DMS114 treated with DMSO at 0.1 percent for 48 hours (cell line): ENCODE data around the gene THSD4.
"Not testable (repeated sequence)": the region's sequence is repeated elsewhere in the genome, so short reads cannot be mapped to it uniquely, and the experiment has no call there.

Experiments
- DNase-seq: peaks from one replicate; lab custom pipeline; 2025; ENCODE audit not compliant: unreplicated experiment; lab: John Stamatoyannopoulos, UW

Gene THSD4

DNA sequence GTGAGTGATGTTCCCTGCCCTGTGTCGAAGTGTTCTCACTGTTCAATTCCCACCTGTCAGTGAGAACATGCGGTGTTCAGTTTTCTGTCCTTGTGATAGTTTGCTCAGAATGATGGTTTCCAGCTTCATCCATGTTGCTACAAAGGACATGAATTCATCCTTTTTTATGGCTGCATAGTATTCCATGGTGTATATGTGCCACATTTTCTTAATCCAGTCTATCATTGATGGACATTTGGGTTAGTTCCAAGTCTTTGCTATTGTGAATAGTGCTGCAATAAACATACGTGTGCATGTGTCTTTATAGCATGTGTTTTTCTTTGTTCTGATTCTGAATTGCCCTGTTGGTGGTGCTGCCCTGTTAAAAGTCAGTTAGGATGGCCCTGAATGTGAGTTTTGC is 204.2 kb downstream of the THSD4 start:
- not testable (repeated sequence) for DNase-seq

DNA sequence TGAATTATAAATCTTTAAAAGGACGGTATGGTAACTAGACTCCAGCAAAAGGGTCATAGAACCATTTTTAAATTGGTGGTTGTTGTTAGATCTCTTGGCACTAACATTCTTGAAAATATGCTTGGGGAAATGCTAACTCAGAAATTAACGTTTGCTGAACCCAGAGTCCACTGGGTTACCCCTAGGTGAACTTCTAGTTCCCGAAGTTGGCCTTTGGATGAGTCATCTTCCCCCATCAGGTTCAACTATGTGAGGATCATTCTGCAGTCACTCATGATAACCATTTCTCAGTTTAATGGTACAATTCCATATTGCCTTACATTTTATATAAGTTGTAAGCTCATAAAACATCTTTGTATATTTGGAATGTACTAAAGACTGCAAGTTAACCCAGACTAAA is 204.7 kb downstream of the THSD4 start:
- DNase-seq, result no peak

DNA sequence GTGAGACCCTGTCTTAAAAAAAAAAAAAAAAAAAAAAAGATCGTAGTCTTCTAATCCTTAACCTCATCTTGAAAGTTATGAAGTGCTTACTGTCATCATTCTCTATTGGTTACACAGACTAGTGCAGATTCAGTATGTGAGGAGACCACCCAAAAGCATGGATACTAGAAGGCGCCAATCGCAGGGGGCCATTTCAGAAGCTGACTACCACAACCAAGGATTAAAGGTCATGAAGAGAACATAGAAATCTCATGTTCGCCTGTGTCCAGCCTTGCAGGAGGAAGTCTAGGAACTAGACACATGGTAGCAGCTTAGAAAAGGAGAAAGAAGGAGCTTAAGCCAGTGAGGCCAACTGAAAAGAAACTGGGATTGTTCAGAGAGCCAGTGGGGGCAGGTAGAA is 207.8 kb downstream of the THSD4 start:
- no peak for DNase-seq

DNA sequence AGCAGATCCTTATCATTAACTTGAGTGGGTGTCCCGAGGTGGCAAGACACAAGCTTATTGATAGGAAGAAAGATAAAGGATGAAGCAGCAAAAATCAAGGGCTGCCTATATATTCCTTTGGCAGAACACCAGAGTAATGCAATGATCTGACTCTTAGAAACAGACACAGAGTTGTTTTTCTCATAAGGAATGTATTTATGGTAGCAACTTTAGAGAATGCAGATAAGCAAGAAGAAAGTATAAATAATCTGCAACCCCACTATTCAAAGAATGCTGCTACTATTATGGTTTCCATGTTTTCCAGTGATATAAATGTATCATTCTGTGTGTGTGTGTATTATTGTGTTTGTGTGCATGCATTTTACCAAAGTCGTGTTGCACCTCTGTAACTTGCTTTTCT is 208.3 kb downstream of the THSD4 start:
- DNase-seq, result no peak

DNA sequence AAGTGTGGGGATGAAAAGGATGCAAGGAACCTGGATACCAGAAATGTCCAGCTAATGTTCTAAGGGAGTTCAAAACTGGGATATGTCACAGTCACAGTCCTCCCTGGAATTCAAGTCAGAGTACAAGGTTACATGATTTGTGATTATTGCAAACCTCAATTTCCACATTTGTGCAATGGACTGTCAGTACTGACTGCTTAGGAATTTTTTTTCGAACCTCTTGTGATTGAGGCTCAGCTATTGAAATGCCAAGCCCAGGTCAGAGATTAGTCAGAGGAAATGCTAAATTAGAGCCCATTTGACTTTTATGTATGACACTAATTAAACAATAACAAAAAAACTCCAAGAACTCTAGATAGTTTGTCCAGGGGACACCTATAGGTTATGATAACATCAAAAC is 210.2 kb downstream of the THSD4 start:
- DNase-seq, result no peak

DNA sequence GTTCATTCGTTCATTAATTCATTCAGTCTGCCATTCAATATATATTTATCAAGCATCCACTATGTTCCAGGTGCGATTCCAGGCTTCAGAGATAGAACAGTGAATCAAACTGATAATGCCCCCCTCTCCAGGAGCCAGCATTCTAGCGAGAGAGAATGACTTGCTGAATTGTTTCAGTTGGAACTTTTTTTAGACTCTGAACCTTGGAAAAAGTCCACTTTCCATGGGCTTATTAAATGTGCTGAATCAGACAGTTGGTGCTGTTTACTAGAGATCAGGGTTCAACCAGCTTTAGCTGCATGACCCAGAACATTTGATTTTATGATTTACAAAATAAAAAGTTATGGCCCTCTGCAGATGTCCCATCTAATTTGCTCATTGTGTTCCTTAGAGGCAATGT is 213.2 kb downstream of the THSD4 start:
- DNase-seq, result no peak

DNA sequence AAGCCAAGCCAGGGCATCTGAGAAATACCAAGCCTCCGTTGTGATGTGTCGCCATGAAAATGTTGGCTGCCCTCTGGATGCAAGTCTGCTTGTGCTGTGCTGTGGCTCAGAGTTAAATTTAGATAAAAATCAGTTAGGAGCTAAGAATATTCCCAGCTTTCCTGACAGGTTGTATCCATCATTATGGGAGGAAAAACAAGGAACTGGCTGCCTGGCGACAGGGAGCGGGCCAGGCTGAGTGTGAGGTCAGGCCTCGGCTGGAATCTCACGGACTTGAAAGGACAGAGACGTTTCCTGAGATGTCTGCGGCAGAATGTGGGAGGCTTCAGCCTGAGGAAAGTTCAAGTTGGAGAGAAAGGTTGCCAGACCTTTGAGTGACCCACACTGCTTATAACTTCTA is 213.8 kb downstream of the THSD4 start:
- DNase-seq, result no peak

DNA sequence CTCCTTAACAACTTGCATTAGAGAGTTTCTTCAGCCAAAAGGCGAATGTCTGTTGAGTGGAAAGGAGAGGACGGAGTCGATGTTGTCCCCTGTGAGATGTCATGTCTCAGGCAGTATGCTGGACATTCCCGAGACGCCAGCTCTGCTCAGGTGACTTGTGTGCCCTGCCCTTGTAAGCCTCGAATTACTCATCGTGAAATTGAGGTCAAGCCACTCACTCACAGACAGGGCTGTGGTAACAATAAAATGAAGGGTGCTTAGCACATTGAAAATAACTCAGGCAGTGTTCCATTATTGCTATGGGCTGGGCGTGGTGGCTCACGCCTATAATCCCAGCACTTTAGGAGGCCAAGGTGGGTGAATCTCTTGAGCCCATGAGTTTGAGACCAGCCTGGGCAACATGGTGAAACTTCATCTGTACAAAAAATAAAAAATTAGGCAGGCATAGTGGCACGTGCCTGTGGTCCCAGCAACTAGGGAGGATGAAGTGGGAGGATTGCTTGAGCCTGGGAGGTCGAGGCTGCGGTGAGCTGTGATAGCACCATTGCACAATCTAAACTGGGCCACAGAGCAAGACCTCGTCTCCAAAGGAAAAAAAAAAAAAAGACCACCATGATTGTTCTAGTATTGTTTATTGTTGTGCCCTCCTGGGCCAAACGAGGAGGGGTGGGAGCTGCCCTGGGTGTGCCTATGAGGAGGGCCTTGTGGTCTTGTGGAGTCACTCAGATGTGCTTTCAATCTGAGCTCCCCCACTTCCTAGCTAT is 214.4 kb downstream of the THSD4 start:
- DNase-seq, result no peak

DNA sequence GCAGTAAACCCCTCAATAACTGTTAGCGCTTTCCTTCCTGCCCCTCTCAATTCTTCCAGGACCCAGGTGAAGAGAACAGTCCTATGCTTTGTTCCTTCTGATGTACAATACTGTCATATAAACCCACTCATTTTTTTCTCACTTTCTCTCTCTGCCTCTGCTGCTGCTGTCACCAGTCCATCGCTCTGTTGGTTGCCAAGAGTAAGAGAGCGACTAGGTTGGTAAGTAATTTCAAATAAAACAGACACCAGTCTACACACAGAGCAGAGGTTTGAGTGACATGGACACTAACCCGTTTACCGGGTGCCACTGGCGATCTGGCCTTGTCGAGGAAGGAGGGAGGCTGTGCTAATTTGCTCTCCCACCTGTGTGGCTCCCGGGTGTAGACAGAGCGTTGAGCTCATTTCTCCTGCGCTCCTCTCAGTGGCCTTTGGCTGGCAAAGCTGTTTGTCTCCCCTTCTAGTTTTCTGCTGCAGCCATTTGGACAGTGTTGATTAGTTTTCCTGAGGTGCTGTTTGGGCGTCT is 215.4 kb downstream of the THSD4 start:
- DNase-seq, result no peak

DNA sequence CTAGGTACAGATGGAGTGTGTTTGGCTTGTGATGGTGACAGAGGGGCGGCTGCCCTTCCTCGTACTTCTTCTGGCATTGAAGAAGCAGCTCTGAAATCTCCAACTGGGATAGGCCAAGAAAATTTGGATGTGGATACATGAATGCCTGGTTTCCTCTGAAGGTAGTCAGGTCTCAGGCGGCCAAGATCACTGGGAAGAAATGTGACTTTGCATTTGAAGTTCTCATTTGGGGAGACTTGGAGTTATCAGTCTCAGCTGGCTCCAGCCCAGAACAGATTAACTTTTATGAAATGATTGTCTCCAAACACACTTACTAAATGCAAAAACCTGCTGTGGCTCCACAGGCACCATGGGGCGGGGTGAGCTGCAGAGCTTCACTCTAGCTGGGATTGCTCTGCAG is 215.9 kb downstream of the THSD4 start:
- no peak for DNase-seq

DNA sequence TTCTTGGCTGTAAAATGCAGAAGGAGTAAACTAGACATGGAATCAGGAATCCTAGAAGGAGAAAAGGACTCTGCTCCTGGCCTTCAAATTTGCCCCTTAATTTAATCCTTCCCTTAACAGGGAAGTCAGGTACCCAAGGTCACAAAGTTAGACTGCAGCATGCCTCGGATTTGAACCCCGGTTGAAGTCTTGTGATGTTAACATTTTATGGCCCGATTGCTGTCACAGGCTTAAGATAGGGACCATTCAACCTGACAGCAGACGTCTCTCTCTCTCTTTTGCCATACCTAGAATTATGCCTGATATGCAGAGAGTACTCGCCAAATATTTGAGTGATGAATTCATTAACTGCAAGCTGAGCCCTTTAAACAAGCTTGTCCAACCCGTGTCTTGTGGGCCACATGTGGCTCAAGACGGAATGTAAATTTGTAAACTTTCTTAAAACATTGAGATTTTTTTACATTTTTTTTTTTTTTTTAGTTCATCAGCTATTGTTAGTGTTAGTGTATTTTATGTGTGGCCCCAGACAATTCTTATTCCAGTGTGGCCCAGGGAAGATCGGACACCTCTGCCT is 217.2 kb downstream of the THSD4 start:
- no peak for DNase-seq

DNA sequence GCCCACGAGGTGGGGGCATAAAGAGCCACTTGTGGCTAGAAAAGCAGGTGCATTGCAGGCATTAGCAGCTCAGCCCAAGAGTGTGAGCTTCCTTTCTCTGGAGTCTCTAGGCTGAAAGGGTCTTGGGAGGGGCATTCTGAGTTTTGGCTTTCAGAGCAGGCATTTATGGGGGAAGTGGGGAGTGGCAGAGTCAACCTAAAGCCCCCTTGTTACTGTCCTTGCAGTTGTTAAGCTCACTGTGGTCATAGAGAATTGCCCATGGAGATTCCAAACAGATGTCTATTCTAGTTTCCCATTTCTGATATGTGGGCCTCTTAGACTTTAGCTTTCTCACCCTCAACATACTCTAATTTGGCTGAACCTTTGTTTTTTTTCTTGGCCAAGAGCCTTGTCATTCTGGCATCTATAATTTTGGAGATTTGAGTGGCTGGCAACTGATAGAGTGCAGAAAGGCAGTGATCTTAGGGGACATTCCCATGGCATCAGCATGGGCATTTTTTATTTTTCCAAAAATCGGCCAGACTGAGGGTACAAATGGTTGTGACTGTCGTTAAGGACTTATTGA is 217.9 kb downstream of the THSD4 start:
- no peak for DNase-seq

DNA sequence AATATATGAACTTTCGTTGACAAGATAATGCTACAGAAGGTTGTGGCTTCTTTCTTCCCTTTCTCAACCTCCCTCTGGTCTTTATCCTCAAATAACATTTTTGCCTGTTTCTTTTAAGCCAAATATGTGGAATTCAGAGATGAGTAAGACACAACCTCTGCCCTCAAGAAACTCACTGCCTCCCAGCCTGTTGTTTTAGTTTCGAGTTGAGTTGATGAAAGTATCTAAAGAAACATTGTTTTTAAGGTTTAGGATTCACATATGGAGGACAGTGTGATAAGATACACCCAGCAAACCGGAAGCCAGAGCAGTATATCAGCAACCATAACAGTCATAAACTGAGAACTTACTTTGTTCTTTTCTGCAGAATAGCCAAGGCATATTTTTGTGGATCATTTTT is 218.6 kb downstream of the THSD4 start:
- DNase-seq, result no peak

DNA sequence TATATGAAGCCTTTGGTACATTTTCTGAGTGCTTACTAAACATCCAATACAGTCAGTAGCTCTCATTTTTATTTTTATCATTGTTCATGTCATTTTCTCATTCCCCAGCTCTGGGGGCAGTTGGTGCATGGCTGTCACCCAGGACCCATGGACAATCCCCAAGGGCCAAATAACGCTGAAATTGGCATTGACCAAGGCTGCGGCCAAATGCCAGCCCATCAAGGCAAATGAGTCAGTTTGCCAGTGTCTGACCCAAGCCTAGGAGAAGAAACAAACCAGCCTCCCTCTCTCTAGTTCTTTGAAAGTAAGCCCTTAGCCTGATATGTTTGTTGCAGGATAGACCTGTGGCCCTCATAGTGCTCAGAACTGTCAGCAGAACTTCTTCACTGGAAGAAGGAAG is 219.2 kb downstream of the THSD4 start:
- no peak for DNase-seq

DNA sequence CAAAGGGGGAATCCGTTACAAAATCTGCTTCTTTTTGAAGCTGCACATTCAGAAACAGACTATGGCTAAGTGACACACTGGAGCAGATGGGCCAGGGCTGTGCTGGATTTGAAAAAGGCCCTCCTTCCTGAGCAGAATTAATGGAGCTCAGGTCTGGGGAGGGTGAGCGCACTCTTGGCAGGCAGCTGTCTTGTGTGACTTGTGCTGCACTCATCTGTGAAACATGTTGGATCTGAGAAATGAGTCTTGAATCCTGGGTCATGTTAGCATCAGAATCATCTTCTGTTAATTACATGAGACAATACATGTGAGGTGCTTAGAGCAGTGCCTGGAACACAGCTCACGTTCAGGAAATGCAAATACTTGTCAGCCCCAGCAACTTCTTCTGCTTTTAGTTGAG is 219.6 kb downstream of the THSD4 start:
- DNase-seq, result no peak

DNA sequence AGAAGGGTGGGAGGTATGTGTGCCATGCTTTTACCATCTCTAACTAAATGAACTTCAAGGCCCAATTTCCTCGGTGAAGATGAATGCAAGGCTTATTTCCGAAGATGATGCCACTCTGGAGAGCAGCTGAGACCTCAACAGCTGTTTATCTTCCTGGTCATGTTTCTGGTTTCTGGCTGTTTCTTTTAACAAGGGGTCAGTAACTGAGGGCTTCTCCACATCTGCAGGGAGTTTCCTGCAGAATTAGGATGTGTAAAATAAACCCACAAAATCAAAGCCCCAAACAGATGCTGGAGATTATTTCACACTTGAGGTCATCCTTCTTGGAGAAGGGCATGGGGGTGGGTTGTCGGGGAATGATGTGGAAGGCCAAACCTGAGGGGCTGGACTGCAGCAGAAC is 220.3 kb downstream of the THSD4 start:
- DNase-seq, result no peak

DNA sequence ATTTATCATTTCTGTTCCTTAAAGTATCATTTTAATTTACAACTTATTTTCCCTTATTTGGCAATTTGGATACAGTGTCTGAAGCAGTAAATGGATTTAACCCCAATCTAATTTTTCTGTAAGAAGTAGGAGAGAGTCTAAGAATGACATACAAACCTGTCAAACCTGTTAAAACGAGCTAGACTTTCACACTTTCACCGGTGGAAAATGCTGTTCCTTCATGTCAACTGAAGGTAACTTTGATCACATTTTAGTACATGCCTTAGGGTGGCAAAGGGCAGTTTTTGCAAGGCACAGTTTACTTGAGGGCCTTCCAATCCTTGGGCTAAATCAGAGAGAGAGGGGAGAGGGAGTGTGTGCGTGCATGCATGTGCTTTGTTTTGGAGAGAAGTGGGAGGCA is 221.4 kb downstream of the THSD4 start:
- DNase-seq, result no peak

DNA sequence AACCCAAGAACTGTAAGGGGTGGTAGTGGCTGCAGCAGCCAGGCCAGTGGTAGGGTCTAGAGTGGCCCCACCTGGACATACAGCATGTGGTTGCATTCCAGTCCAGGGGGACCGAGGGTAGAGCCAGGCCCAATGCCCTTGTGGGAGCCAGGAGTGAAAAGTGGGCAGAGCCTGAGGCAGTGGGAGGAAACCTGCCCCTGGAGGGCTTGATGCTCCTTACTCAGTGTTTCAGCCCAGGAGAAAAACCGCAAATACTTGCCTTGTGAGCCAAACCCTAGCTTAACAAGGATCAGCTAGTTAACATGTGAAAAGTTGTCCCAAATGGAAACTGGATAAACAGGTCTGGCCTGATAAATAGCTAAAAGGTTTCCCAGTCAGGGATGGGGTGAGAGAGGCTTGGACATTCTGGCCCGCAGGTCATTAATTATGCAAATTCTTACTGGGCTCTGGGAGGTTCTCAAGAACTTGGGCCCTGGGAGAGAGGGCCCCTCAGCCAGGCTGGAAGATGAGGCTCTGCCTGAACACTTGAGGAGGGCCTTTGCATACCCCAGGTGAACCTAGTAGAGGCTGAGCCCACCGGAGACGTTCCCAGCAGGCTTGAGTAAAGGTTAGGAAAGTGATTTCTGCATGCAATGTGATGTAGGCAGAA is 222.1 kb downstream of the THSD4 start:
- DNase-seq, result no peak

DNA sequence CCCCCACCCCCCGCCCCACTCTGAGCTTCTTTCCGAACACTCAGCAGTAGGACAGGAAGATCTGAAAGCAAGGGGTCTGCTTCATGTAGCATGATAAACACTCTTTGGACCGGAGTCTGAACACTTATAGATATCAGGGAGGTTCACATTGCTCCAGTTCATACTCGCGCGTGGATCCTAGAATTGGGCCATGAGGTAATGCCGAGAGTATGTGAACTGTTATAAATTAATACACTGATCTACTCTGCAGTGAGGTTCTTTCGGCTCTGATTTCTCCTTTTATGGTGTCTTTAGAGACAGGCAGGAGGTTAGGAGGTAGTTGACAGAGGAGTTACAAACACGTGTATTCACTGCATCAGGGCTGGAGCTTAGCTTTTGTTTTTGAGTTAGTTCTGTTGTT is 223.0 kb downstream of the THSD4 start:
- no peak for DNase-seq

DNA sequence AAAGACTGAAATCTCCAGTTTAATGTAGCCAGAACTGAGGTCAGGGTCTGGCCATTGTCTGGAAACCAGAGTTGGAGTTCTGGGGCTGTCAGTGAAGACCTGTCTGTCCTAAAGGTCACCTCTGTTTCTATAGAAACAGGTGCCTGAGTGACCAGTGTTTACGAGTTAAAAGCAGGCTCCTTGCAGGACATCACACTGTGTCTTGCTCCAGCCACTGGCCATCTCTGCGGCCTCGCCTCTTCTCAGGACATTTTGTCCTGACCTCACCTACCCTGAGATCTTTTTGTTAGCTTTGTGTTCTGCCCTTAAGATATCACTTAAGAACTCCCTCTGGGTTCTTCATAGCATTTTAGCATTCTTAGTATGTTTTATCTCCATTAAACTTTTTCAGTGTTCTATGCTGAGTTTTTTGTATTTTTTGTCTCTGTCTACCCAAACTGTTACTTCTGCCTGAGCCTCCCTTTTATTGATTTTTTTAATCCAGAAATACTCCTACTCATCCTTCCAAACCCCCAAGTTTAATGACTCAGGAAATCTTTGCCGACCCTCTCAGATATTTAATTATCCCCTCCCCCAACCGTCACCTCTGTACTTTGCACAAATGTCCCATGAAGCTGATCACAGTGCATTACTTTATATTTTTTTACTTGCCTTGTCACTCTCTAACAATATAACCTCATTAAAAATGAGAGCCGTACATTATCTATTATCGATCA is 223.7 kb downstream of the THSD4 start:
- DNase-seq, result no peak

DNA sequence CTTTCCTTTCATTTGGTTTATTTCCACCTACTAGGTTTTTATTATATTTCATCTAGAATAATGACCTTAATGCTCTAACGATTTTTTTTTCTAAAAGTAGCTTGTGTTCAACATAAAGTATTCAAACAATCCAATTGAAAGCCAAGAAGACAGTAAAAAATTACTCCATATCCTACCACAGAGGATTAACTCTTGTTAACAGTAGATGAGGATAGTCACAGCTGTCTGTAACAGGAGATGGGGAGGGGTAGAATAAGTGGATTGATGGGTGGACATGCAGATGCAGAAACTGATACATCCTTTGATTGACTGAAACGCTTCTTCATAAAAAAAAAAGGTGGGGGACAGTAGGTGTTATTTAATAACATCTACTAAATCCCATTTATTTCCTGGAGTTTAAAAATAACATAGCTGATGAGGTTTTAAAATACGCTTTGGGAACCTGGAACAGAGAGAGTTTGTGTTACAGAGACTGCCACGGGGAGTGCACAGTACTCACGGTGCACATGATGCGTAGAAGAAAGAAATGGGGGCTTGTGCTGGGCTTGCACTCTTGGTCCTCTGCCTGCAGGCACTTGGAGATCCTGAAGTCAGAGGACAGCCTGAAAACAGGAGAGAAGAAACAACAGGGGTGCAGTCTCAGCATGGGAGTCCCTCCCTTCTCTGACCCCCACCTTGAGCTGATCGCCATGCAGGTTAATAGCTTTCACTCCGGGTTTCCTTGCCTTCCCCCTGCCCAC is 226.7 kb downstream of the THSD4 start:
- DNase-seq, result no peak
